H9 (cell line): ENCODE data around the gene TMEM87A. TPM values are rescaled to one million over a fixed set of nuclear protein-coding genes. Genes with fewer than 3 reads are reported as not detected.

Experiments
- DNase-seq: peaks from one replicate; pipeline ENCODE4 v3.0.0-alpha.2; 2017
- H2AFZ ChIP-seq: one replicate; pipeline ENCODE4 v1.6.1; 2013; ENCODE audit warnings: mild to moderate bottlenecking, low read length, control low read depth, moderate library complexity
- H2AK5ac ChIP-seq: 2 replicates; pipeline ENCODE4 v1.6.1; 2013; ENCODE audit warnings: low read length, control low read depth, mixed read lengths; ENCODE audit not compliant: insufficient read length
- H2BK120ac ChIP-seq: one replicate; pipeline ENCODE4 v1.6.1; 2013; ENCODE audit warnings: low read depth, mild to moderate bottlenecking, low read length, control low read depth, inconsistent platforms; ENCODE audit not compliant: poor library complexity, severe bottlenecking
- H2BK12ac ChIP-seq: 2 replicates; pipeline ENCODE4 v1.6.1; 2013; ENCODE audit warnings: low read length, control low read depth, mixed read lengths, low read depth; ENCODE audit not compliant: insufficient read length
- H2BK15ac ChIP-seq: 2 replicates; pipeline ENCODE4 v1.6.1; 2013; ENCODE audit warnings: low read depth, low read length, control low read depth
- H2BK20ac ChIP-seq: one replicate; pipeline ENCODE4 v1.6.1; 2013; ENCODE audit warnings: low read depth, mild to moderate bottlenecking, low read length, control low read depth, inconsistent platforms; ENCODE audit not compliant: poor library complexity, severe bottlenecking
- H2BK5ac ChIP-seq: 2 replicates; pipeline ENCODE4 v1.6.1; 2013; ENCODE audit warnings: low read length, control low read depth, mixed read lengths; ENCODE audit not compliant: insufficient read length
- H3K14ac ChIP-seq: 2 replicates; pipeline ENCODE4 v1.6.1; 2013; ENCODE audit warnings: low read length, control low read depth; ENCODE audit not compliant: insufficient read depth
- H3K18ac ChIP-seq: 2 replicates; pipeline ENCODE4 v1.6.1; 2013; ENCODE audit warnings: low read depth, mild to moderate bottlenecking, mixed read lengths, low read length, control low read depth; ENCODE audit not compliant: insufficient read length
- H3K23ac ChIP-seq: 2 replicates; pipeline ENCODE4 v1.6.1; 2013; ENCODE audit warnings: low read length, control low read depth, mixed read lengths, low read depth; ENCODE audit not compliant: insufficient read length
- H3K23me2 ChIP-seq: 2 replicates; pipeline ENCODE4 v1.6.1; 2013; ENCODE audit warnings: low read depth, mild to moderate bottlenecking, mixed read lengths, low read length, control low read depth; ENCODE audit not compliant: insufficient read length, poor library complexity, severe bottlenecking
- H3K27ac ChIP-seq: 2 replicates; pipeline ENCODE4 v1.5.1; 2013; ENCODE audit warnings: low read length, control low read depth, mixed read lengths, low read depth; ENCODE audit not compliant: insufficient read length
- H3K27me3 ChIP-seq: 2 replicates; pipeline ENCODE4 v1.6.1; 2013; ENCODE audit warnings: low read length, control low read depth, inconsistent platforms; ENCODE audit not compliant: insufficient read depth
- H3K4ac ChIP-seq: 2 replicates; pipeline ENCODE4 v1.6.1; 2013; ENCODE audit warnings: low read depth, mild to moderate bottlenecking, control low read depth, inconsistent platforms, low read length, moderate library complexity
- H3K4me1 ChIP-seq: 2 replicates; pipeline ENCODE4 v1.6.1; 2013; ENCODE audit warnings: low read length, control low read depth, inconsistent platforms; ENCODE audit not compliant: insufficient read depth
- H3K4me2 ChIP-seq: 2 replicates; pipeline ENCODE4 v1.6.1; 2013; ENCODE audit warnings: low read length, control low read depth, mixed read lengths; ENCODE audit not compliant: insufficient read length, insufficient read depth
- H3K56ac ChIP-seq: 2 replicates; pipeline ENCODE4 v1.6.1; 2013; ENCODE audit warnings: low read depth, mild to moderate bottlenecking, mixed read lengths, low read length, control low read depth; ENCODE audit not compliant: insufficient read length
- H3K79me1 ChIP-seq: 2 replicates; pipeline ENCODE4 v1.6.1; 2013; ENCODE audit warnings: low read depth, mild to moderate bottlenecking, moderate library complexity, low read length, control low read depth, inconsistent platforms; ENCODE audit not compliant: insufficient read depth, poor library complexity, severe bottlenecking
- H3K79me2 ChIP-seq: 2 replicates; pipeline ENCODE4 v1.6.1; 2013; ENCODE audit warnings: low read length, control low read depth, inconsistent platforms; ENCODE audit not compliant: insufficient read depth
- H3K9ac ChIP-seq: 2 replicates; pipeline ENCODE4 v1.6.1; 2013; ENCODE audit warnings: low read length, control low read depth, mixed read lengths; ENCODE audit not compliant: insufficient read length; ENCODE audit errors: extremely low read depth
- H3K9me3 ChIP-seq: one replicate; pipeline ENCODE4 v1.6.1; 2013; ENCODE audit warnings: low read depth, low read length, inconsistent platforms; ENCODE audit not compliant: control insufficient read depth
- H3T11ph ChIP-seq: one replicate; pipeline ENCODE4 v1.6.1; 2013; ENCODE audit warnings: mild to moderate bottlenecking, low read length, control low read depth, inconsistent platforms
- H4K20me1 ChIP-seq: one replicate; pipeline ENCODE4 v1.6.1; 2013; ENCODE audit not compliant: control insufficient read depth, insufficient read length, insufficient read depth
- H4K5ac ChIP-seq: 2 replicates; pipeline ENCODE4 v1.6.1; 2013; ENCODE audit warnings: low read depth, mild to moderate bottlenecking, mixed read lengths, low read length, control low read depth; ENCODE audit not compliant: insufficient read length
- H4K8ac ChIP-seq: replicated peaks from 2 replicates; pipeline ENCODE4 v1.6.1; 2013; ENCODE audit warnings: low read length, control low read depth, mixed read lengths, low read depth; ENCODE audit not compliant: insufficient read length
- H4K91ac ChIP-seq: 2 replicates; pipeline ENCODE4 v1.6.1; 2013; ENCODE audit warnings: low read depth, mild to moderate bottlenecking, moderate library complexity, mixed read lengths, low read length, control low read depth; ENCODE audit not compliant: insufficient read length
- H3K27ac Mint-ChIP-seq, 3 experiments: 2 replicates in 2 of 3; 3 replicates in 1 of 3; pipeline ENCODE4 v1.8.0; 2020 to 2021; ENCODE audit warnings: mixed read lengths in 3 of 3, mild to moderate bottlenecking in 1 of 3, moderate library complexity in 1 of 3
- H3K27me3 Mint-ChIP-seq: 2 replicates; pipeline ENCODE4 v1.8.0; 2021; ENCODE audit warnings: low read depth, mild to moderate bottlenecking, moderate library complexity, mixed read lengths
- H3K36me3 Mint-ChIP-seq, 3 experiments: 2 replicates in 2 of 3; 3 replicates in 1 of 3; pipeline ENCODE4 v1.8.0; 2020 to 2021; ENCODE audit warnings: low read depth in 3 of 3, mixed read lengths in 3 of 3; ENCODE audit not compliant: insufficient read depth in 1 of 3
- H3K4me1 Mint-ChIP-seq, 2 experiments: 2 replicates each; pipeline ENCODE4 v1.8.0; 2020; ENCODE audit warnings: mixed read lengths in 2 of 2
- H3K4me3 Mint-ChIP-seq, 2 experiments: 2 replicates in 1 of 2; 3 replicates in 1 of 2; pipeline ENCODE4 v1.8.0; 2020 to 2021; ENCODE audit warnings: mild to moderate bottlenecking in 2 of 2, mixed read lengths in 2 of 2, moderate library complexity in 1 of 2
- H3K9me3 Mint-ChIP-seq, 2 experiments: 2 replicates in 1 of 2; 3 replicates in 1 of 2; pipeline ENCODE4 v1.8.0; 2020; ENCODE audit warnings: mild to moderate bottlenecking in 2 of 2, mixed read lengths in 2 of 2, moderate library complexity in 1 of 2
- CTCF ChIP-seq: fragments of 200-600 bp; sonication (generic); conservative IDR thresholded peaks from 3 replicates; pipeline ENCODE4 v1.8.0; 2021; ENCODE audit warnings: antibody characterized with exemption, mild to moderate bottlenecking
- WGBS: extraction: QIAGEN DNeasy Blood & Tissue Kit; methylation state at CpG from one replicate; pipeline ENCODE4 v1.1.7; 2013; ENCODE audit warnings: missing lambda C conversion rate, low lambda C conversion rate, mixed read lengths; ENCODE audit not compliant: insufficient read length; ENCODE audit errors: extremely low coverage; 5-methylcytosine and 5-hydroxymethylcytosine counted together
- total RNA-seq: library from RNA; stranded (reverse); gene quantifications from 2 replicates; pipeline ENCODE4 v1.2.1, GENCODE V29; 2021

The TMEM87A gene
- total RNA-seq, 1 experiment from 2014 or later: 46.7 TPM

- Histone ChIP-seq H2BK15ac (no peak overlapping the region), H4K8ac (no peak overlapping the region), H2BK12ac (no peak overlapping the region), H4K5ac (no peak overlapping the region), H2AFZ (no peak overlapping the region), H3K23me2 (no peaks in the 10 kb centered on the region), H2BK120ac (no peak overlapping the region), H3K9ac (no peak overlapping the region), H4K91ac (no peak overlapping the region), H2AK5ac (no peak overlapping the region), H2BK20ac (no peak overlapping the region), H3K27ac (no peak overlapping the region), H3K4me1 (no peaks in the 10 kb centered on the region), H3K9me3 (peaks cover 23% of the 10 kb centered on the region), H3K79me2 (no peaks in the 10 kb centered on the region), H3T11ph (no peak overlapping the region), H3K79me1 (peaks cover 3% of the 10 kb centered on the region), H3K56ac (no peak overlapping the region), H3K4me2 (no peak overlapping the region), H3K27me3 (no peaks in the 10 kb centered on the region), H3K23ac (no peak overlapping the region), H2BK5ac (no peak overlapping the region), H3K4ac (no peak overlapping the region), H3K18ac (no peak overlapping the region), H4K20me1 (no peaks in the 10 kb centered on the region), H3K14ac (no peak overlapping the region)
- Mint-ChIP-seq H3K4me3 (no peak overlapping the region), H3K4me1 (no peaks in the 10 kb centered on the region), H3K27ac (no peak overlapping the region), H3K9me3 (peaks cover 61 to 66% of the 10 kb centered on the region in 2 experiments), H3K36me3 (peaks cover 68 to 92% (median 84%) of the 10 kb centered on the region in 3 experiments), H3K27me3 (no peaks in the 10 kb centered on the region; the same call in 1 of the 2 replicates)
- no CpG with 5 or more reads among the region's 2 CpGs for WGBS
- DNase-seq: no peak
- no peak for TF ChIP-seq CTCF
Observed at GRCh38 chr15:42253300-42253699, 19.9 kb downstream of the TMEM87A start.
